Measurements from ENCODE around the gene TXN2. TPM values are rescaled to one million over a fixed set of nuclear protein-coding genes. Genes with fewer than 3 reads are reported as not detected.
"Not testable (repeated sequence)": the region's sequence is repeated elsewhere in the genome, so short reads cannot be mapped to it uniquely, and the experiment has no call there.

The TXN2 gene, protein sequence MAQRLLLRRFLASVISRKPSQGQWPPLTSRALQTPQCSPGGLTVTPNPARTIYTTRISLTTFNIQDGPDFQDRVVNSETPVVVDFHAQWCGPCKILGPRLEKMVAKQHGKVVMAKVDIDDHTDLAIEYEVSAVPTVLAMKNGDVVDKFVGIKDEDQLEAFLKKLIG
- total RNA-seq = 10.9 TPM
- polyA plus RNA-seq = 98.5 TPM

DNA sequence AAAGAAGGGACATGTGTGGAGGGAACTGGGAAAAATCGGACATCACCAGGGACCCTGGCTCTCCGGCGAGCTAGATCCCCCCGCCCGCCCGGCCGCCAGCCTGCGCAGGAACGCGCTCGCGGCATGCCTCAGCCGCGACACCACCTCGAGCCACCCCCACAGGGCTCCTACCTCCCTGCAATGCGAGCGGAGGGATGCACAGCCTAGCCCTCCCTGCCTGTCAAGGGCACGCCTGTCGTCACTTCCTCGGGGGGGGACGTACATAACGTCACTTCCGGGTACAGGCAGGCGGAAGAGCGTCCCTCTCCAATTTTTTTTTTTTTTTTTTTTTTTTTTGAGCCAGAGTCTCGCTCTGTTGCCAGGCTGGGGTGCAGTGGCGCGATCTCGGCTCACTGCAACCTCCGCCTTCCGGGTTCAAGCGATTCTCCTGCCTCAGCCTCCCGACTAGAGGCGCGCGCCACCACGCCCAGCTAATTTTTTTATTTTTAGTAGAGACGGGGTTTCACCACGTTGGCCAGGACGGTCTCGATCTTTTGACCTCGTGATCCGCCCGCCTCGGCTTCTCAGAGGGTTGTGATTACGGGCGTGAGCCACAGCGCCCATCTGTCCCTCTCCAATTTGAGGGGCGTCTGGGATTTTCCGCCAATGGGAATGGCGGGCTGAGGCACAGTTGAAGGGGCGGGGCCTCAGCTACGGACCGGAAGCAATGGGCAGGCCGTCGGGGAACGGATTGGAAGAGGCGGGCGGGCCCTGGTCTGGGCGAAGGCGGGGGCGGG is at the start of gene TXN2:
TXN2 (minus strand) TSS at position 248 of the 776 bp plus-strand sequence. CDS start 803 bp downstream, outside the sequence.
- peak within 1 kb of the TSS; percentile 48 for H3K4me3 ChIP-seq (ENCODE audit: low read depth, low read length)
- WGBS = under 1% methylated on average over 62 of the region's 62 CpGs
- no peaks in the 10 kb centered on the region for H3K36me3 ChIP-seq (ENCODE audit: insufficient read depth)
- no peaks in the 10 kb centered on the region for H3K4me1 ChIP-seq (ENCODE audit: insufficient read depth)
- H3K27ac ChIP-seq (ENCODE audit: low read depth) = peak within 1 kb of the TSS; percentile 82
- peak; percentile 95 for DNase-seq (ENCODE audit: extremely low spot score)

DNA sequence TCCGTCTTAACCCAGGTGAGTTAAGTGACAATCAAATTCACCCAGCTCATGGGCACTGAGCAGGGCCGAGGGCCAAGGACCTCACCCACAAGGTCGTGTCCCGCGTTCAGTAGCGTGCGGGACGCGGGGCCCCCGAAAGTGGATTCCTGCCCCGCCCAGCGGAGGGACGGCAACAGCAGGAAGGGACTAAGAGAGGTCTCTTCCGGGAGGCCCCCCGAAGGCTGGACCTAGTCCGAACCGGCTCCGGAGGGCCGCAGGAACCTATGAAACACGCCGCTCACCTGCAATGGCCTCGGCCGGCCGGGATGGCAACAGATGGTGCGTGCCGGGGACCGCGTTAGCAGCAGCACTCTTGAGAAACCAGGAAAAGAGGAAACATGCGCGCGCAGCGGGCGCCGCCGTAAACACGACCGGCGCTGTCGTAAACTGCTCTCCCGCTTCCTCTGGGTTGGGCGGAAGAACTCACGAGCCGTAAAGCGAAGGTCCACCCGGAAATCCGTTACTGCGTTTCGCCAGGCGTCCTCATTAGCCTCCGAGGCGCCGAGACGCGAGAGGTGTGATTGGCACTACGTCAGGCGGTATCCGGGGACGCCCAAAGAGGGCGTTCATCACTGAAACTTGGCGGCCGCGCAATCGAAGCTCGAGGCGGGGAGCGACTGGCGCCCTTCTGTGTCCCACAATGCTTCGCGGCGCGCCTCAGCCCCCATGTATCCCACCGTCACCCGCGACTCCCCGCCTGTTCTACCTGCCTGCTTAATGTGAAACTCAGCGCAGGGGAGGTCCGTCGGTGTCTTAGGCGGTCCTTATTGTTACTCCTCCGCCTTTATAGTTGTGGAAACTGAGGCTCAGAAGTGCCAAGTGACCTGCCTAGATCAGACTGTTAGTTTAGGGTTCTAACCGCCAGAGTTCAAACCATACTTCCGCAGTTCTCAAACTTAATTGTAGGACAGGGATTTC is 47.6 kb upstream of the TXN2 start, which contains the start of gene EIF3D:
EIF3D (minus strand) TSS at position 372 of the 957 bp plus-strand sequence. CDS start 3,045 bp downstream, outside the sequence.
- under 1% methylated on average over 82 of the region's 82 CpGs for WGBS
- peak; percentile 97 for DNase-seq (ENCODE audit: extremely low spot score)
- Histone ChIP-seq H3K4me3 (ENCODE audit: low read depth, low read length) (peak within 1 kb of the TSS; percentile 67), H3K27ac (ENCODE audit: low read depth) (peak within 1 kb of the TSS; percentile 93), H3K4me1 (ENCODE audit: insufficient read depth) (peaks cover 2% of the 10 kb centered on the region), H3K36me3 (ENCODE audit: insufficient read depth) (peaks cover 4% of the 10 kb centered on the region)

DNA sequence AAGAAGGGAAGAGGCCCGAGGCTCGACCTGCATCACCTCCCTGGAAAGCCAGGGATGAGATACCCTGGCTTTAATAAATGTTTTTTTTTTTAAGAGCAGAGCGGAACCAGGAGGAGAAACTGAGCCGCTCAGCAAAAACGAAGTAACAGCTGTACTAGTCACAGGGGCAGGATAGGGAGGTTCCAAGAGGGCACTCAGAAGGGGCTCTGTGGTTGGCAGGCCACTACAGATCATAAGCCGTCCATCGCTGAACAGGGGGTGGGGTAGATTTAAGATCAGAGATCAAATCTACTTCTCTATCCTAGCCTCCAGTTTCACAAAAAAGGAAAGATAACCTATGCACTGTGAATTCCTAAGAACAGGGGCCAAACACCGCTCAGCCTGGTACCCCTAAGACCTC is 46.9 kb upstream of the TXN2 start:
- Histone ChIP-seq H3K4me3 (ENCODE audit: low read depth, low read length) (peak overlapping the region; percentile 67), H3K36me3 (ENCODE audit: insufficient read depth) (peaks cover 8% of the 10 kb centered on the region), H3K27ac (ENCODE audit: low read depth) (peak overlapping the region; percentile 64), H3K4me1 (ENCODE audit: insufficient read depth) (peaks cover 2% of the 10 kb centered on the region)
- 5% methylated on average over 8 of the region's 8 CpGs for WGBS
- no peak for DNase-seq (ENCODE audit: extremely low spot score)

DNA sequence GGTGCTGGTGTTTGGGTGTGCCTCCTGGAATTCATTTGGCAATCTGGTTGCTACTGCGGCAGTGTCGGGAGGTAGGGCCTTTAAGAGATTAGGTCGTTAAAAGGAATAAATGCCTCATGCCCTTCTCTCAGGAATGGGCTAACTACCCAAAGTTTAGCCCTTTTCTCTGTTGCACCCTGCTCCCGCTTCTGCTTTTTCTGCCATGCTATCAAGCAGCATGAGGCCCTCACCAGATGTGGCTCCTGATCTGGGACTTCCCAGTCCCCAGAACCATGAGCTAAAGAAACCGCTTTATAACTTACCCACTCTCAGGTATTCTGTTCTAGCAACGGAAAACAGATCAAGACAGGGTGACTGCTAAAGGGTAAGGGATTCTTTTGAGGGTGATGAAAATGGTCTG is 41.2 kb upstream of the TXN2 start:
- Histone ChIP-seq H3K36me3 (ENCODE audit: insufficient read depth) (peaks cover 18% of the 10 kb centered on the region), H3K4me3 (ENCODE audit: low read depth, low read length) (no peak overlapping the region), H3K27ac (ENCODE audit: low read depth) (no peak overlapping the region), H3K4me1 (ENCODE audit: insufficient read depth) (no peaks in the 10 kb centered on the region)
- no peak for DNase-seq (ENCODE audit: extremely low spot score)
- 92% methylated on average over 6 of the region's 6 CpGs for WGBS

DNA sequence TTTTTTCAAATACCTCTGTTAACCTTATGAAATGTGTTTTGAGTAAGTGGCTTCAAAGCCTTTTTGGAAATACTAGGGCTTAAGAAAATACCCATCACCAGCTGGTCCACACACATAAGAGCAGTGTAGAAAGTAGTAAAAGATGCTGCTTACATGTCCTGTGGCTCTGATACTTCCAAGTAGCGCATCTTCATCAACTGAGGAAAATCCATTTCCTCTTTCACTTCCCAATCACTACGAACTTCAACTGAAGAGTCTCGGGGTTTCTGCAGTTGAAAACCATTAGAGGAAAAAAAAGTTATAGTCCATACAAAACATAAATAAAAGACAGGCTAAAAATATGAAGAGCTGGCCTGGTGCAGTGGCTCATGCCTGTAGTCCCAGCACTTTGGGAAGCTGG is 39.0 kb upstream of the TXN2 start:
- Histone ChIP-seq H3K36me3 (ENCODE audit: insufficient read depth) (peaks cover 19% of the 10 kb centered on the region), H3K27ac (ENCODE audit: low read depth) (no peak overlapping the region), H3K4me3 (ENCODE audit: low read depth, low read length) (no peak overlapping the region), H3K4me1 (ENCODE audit: insufficient read depth) (no peaks in the 10 kb centered on the region)
- DNase-seq (ENCODE audit: extremely low spot score) = no peak
- 86% methylated on average over 3 of the region's 3 CpGs for WGBS

DNA sequence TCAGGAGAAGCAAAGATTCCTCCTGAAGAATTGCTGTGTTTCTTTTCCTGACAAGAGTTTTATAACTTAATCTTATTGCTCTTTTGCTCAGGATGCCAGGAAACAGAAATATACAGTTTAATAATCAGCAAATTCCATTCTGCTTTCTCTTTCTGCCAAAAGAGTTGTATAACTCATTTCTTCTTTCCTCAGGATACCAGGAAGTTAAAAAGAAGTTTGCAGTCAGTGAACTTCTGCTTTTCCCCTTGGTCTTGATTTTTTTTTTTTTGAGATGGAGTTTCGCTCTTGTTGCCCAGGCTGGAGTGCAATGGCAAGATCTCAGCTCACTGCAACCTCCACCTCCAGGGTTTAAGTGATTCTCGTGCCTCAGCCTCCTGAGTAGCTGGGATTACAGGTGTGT is 38.5 kb upstream of the TXN2 start:
- DNase-seq (ENCODE audit: extremely low spot score); H3K4me1 ChIP-seq (ENCODE audit: insufficient read depth); H3K27ac ChIP-seq (ENCODE audit: low read depth); H3K4me3 ChIP-seq (ENCODE audit: low read depth, low read length): not testable (repeated sequence)
- peaks cover 19% of the 10 kb centered on the region for H3K36me3 ChIP-seq (ENCODE audit: insufficient read depth)
- 89% methylated on average over 2 of the region's 2 CpGs for WGBS

DNA sequence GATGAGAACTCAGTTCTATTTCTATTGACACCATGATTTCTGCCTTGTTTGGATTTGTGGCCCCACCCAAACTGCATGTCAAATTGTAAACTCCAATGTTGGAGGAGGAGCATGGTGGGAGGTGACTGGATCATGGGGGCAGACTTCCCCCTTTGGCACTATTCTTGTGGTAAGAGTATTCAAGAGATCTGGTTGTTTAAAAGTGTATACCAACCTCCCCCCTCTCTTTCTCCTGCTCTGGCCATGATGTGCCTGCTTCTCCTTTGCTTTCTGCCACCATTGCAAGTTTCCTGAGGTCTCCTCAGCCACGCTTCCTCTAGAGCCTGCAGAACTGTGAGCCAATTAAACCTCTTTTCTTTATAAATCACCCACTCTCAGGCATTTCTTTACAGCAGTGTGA is 33.3 kb upstream of the TXN2 start:
- no peaks in the 10 kb centered on the region for H3K4me1 ChIP-seq (ENCODE audit: insufficient read depth)
- peaks cover 14% of the 10 kb centered on the region for H3K36me3 ChIP-seq (ENCODE audit: insufficient read depth)
- H3K27ac ChIP-seq (ENCODE audit: low read depth) = no peak overlapping the region
- WGBS = 100% methylated on average over 1 of the region's 1 CpG
- H3K4me3 ChIP-seq (ENCODE audit: low read depth, low read length) = no peak overlapping the region
- no peak for DNase-seq (ENCODE audit: extremely low spot score)

DNA sequence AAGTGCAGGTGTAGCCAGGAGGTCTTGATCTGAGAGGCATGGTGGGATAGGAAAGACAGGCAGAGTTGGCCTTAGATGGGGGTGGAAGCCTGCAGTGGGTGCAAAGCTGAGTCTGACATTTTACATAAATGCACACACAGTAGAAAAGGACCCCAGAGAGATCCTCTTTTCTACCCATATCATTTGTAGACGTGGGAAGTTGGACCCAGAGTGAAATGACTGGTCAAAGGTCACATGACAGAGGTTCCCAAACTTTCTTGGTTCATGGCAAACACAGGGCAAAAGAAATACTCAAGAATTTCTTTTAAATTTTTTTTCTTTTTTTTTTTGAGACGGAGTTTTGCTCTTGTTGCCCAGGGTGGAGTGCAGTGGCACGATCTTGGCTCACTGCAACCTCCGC is 31.6 kb upstream of the TXN2 start:
- peaks cover 10% of the 10 kb centered on the region for H3K36me3 ChIP-seq (ENCODE audit: insufficient read depth)
- 87% methylated on average over 4 of the region's 4 CpGs for WGBS
- no peak overlapping the region for H3K27ac ChIP-seq (ENCODE audit: low read depth)
- H3K4me3 ChIP-seq (ENCODE audit: low read depth, low read length) = no peak overlapping the region
- no peaks in the 10 kb centered on the region for H3K4me1 ChIP-seq (ENCODE audit: insufficient read depth)
- DNase-seq (ENCODE audit: extremely low spot score) = no peak

DNA sequence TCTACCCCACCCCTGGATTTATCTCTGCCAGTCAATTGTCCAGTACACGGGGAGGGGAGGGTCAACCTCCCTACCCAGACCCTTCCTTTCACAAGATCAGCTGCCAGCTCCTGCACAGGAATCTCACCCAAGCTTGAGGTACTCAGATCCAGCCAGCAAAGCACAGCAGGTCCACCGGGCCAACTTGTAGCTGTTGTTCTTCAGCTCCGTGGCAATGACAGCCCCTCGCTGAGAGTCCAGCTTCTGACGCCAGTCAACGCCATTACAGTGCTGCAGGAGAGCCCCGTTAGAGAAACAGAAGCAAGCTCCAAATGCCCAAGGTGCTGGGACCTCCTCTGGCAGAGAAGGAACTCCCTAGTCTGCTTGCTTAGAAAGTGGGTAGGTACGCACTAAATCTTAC is 30.9 kb upstream of the TXN2 start:
- Histone ChIP-seq H3K4me3 (ENCODE audit: low read depth, low read length) (no peak overlapping the region), H3K36me3 (ENCODE audit: insufficient read depth) (peaks cover 4% of the 10 kb centered on the region), H3K27ac (ENCODE audit: low read depth) (no peak overlapping the region), H3K4me1 (ENCODE audit: insufficient read depth) (no peaks in the 10 kb centered on the region)
- no peak for DNase-seq (ENCODE audit: extremely low spot score)
- 92% methylated on average over 8 of the region's 8 CpGs for WGBS

DNA sequence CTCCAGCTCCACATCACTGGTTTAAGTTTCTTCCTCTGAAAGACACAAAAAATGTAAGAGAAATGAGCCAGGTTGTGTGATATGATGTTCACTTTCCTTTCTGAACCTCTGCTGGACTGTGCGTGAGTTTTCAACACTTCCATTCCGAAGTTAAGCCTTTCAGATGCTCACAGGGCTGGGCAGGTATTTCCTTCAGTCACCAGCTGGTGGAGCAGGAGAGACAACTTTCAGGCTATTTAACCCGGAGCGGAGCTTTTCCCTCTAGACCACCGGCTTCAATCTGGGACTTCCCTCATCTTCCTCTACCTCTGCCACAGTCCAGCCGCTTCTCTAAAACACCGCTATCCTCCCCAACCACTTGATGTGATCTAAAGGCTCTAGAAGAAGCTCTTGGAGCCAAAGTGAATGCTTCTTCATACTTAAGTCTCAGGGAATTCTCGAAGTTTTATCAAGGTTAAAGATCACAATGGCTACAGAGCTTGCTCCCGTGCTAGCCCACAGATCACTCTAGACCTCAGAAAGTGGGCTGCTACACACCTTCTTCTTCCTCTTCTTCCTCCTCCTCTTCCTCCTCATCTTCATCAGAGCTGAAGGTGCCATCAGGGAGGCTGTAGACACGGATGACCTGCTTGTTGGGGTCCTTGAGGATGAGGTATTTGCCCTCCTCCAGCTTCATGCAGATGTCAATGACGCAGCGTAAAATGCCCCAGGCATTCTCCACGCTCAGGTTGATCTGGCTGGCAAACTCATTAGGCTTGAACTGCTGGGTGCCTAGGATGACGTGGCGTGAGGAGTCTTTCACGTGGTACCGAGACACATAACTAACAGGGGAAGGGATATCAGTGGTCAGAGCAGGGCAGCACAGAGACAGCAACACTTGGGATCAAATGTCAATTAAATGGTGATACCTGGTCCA is 29.8 kb upstream of the TXN2 start:
- no peaks in the 10 kb centered on the region for H3K4me1 ChIP-seq (ENCODE audit: insufficient read depth)
- H3K36me3 ChIP-seq (ENCODE audit: insufficient read depth) = peaks cover 2% of the 10 kb centered on the region
- DNase-seq (ENCODE audit: extremely low spot score) = no peak
- 64% methylated on average over 17 of the region's 17 CpGs for WGBS
- no peak overlapping the region for H3K4me3 ChIP-seq (ENCODE audit: low read depth, low read length)
- no peak overlapping the region for H3K27ac ChIP-seq (ENCODE audit: low read depth)

DNA sequence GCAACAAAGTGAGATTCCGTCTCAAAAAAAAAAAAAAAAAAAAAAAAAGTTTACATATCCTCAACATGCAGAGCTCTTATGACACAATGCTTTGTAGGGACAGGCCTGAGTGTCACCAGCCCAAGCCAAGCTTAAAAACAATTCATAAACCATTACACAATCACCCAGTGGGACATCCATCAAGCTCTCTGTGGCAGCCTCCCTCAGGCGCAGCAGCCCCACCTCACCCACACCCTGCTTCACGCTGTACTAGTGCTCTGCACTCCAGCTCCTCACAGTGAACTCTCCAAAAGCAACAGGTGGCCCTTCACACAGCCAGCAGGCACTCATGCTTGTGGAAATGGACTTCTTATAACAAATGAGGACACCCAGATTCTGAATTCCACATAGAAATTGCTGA is 28.9 kb upstream of the TXN2 start:
- Histone ChIP-seq H3K4me1 (ENCODE audit: insufficient read depth) (no peaks in the 10 kb centered on the region), H3K4me3 (ENCODE audit: low read depth, low read length) (no peak overlapping the region), H3K27ac (ENCODE audit: low read depth) (no peak overlapping the region), H3K36me3 (ENCODE audit: insufficient read depth) (peaks cover 2% of the 10 kb centered on the region)
- DNase-seq (ENCODE audit: extremely low spot score) = no peak
- WGBS = 63% methylated on average over 3 of the region's 3 CpGs

DNA sequence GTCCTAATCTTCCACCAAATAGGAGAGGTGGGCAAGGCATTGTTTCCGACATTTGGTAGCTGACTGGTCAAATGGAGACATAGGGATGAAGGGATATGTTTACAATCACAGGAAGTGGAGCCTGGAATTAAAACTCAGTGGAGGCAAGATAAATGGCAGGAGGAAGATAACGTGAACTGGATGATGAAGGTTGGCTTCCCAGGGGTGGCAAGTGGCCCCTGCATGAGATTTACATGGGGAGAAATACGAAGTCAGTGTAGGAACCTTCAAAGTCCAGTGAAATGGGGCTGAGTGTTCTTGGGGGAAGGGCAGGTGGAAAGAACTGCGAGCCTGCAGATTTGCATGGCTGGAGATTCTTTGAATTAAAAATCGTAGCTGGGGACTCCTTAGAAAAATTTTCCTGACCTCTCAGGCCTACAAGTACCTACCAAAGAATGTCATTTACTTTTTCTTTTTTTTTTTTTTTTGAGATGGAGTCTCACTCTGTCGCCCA is 26.1 kb upstream of the TXN2 start:
- no peak overlapping the region for H3K27ac ChIP-seq (ENCODE audit: low read depth)
- no peak overlapping the region for H3K4me3 ChIP-seq (ENCODE audit: low read depth, low read length)
- no peaks in the 10 kb centered on the region for H3K4me1 ChIP-seq (ENCODE audit: insufficient read depth)
- H3K36me3 ChIP-seq (ENCODE audit: insufficient read depth) = peaks cover 2% of the 10 kb centered on the region
- no peak for DNase-seq (ENCODE audit: extremely low spot score)
- WGBS = 83% methylated on average over 6 of the region's 6 CpGs
